Upper lobe of left lung (tissue), 6 donors: ENCODE data around the gene ADISSP. TPM values are rescaled to one million over a fixed set of nuclear protein-coding genes. Genes with fewer than 3 reads are reported as not detected.
A peak's percentile ranks its signal among the peaks of the same experiment; 100 is the strongest.

Source experiments
- ATAC-seq, 2 donors: fragments of 200-7000 bp; cut with Tn5 transposase; one replicate each; pipeline ENCODE4 v1.9.1; 2022; ENCODE audit warnings: mild to moderate bottlenecking in 2 of 2, moderate library complexity in 2 of 2; ENCODE audit not compliant: low FRiP score in 2 of 2
- DNase-seq, 2 donors: peaks; one replicate each; pipeline ENCODE4 v3.0.0-alpha.2; 2019 to 2020
- H3K27ac ChIP-seq, 4 donors: fragments of 200-600 bp; sonication (generic); one replicate each; pipeline ENCODE4 v1.5.1; 2016 to 2019
- H3K27me3 ChIP-seq, 4 donors: fragments of 200-600 bp; sonication (generic); one replicate each; pipeline ENCODE4 v1.5.1; 2017 to 2019
- H3K36me3 ChIP-seq, 4 donors: fragments of 200-600 bp; sonication (generic); one replicate each; pipeline ENCODE4 v1.5.1; 2016 to 2019
- H3K4me1 ChIP-seq, 4 donors: fragments of 200-600 bp; sonication (generic); one replicate each; pipeline ENCODE4 v1.5.1; 2018 to 2019
- H3K4me3 ChIP-seq, 4 donors: fragments of 200-600 bp; sonication (generic); one replicate each; pipeline ENCODE4 v1.5.1; 2017 to 2019; ENCODE audit warnings: mild to moderate bottlenecking in 2 of 4, moderate library complexity in 1 of 4
- H3K9me3 ChIP-seq, 4 donors: fragments of 200-600 bp; sonication (generic); one replicate each; pipeline ENCODE4 v1.5.1; 2018 to 2019
- EP300 ChIP-seq, 4 donors: sonication (generic); formaldehyde crosslinking; IDR thresholded peaks; one replicate each; pipeline ENCODE4 v1.5.1; 2017; ENCODE audit warnings: antibody characterized with exemption in 4 of 4, control low read depth in 2 of 4
- POLR2A ChIP-seq, 4 donors: fragments of 450-650 bp; IDR thresholded peaks; one replicate each; pipeline ENCODE4 v1.5.1; 2016 to 2017; ENCODE audit warnings: antibody characterized with exemption in 4 of 4, mild to moderate bottlenecking in 2 of 4
- POLR2AphosphoS5 ChIP-seq, 2 donors: sonication (generic); formaldehyde crosslinking; IDR thresholded peaks; one replicate each; pipeline ENCODE4 v1.5.1; 2017; ENCODE audit warnings: antibody characterized with exemption in 2 of 2
- WGBS, 2 donors: methylation state at CpG; one replicate each; pipeline ENCODE4 v1.1.5; 2017 to 2018; 5-methylcytosine and 5-hydroxymethylcytosine counted together
- total RNA-seq, 6 donors: library from RNA; depleted of rRNA in 4 of 6; stranded (reverse); fragments of >200 nt in 4 of 6; gene quantifications; one replicate each; pipeline versions ENCODE4 v1.1.0 to v1.2.1, GENCODE V29; 2016 to 2021
- TF ChIP-seq, protein P1 (sequence below), 6 experiments: fragments of 450-650 bp in 4 of 6; fragments of 200-600 bp in 2 of 6; sonication (generic) in 2 of 6; IDR thresholded peaks; one replicate each; pipeline ENCODE4 v1.5.1; 2016 to 2019; ENCODE audit warnings: antibody characterized with exemption in 6 of 6
- donor health status: DM: no; HTN: no; CAD: no; lungs with moderate emphysema.
- donor health status: DM: no; HTN: yes; CAD: no; lungs with severe emphysema.

ADISSP gene
- 10 to 100 TPM in 5 of 6 donors, 1 to 10 TPM in 1; 6.7 to 41.9 (median 39.1) TPM for total RNA-seq

DNA sequence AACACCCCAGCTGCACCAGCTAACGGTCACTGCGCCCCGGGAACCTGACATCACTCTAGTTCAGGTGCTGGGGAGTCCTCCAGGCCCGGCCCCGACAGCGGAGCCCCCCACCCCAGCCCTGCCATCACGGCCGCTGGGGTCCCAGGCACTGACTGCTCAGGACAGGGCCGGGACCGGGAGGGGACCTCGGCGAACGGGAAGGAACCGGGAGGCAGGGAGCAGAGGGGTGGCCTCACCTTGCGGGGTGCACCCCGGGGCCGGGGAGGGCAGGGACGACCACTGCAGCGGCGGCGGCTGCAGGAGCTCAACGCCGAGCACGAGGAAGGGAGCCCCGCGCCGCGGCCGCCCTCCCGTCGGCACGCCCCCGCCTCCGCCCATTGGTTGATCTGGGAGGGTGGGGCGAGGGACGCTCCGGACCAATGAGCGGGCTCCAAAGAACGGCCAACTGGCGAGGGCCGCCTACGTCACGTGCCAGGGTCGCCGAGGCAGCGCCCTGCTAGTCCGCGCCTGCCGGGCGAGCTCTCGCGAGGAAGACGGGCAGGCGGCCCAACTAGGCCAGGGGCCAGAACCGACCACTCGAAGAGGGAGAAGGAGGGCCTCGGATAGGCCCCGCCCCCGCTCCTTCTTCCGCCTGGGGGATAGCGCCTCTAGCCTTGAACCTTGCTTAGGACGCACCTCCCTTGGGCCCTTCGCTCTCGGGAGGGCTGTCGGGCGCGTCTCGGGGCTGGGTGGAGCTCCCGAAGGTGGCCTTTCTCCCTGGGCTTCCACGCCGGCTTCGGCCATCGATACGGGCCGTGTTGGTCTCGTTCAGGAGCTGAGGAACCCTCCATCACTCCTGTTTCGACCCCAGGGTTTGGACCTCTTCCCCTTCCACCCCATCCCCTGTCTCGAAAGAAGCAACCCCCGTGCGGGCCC is at the start of gene ADISSP:
Gene ADISSP (minus strand): TSS at position 327 of the 915 bp plus-strand sequence. CDS start 7,653 bp downstream, outside the sequence.
- H3K4me3 ChIP-seq, result peak within 1 kb of the TSS; percentile 70 to 87 (median 76)
- TF ChIP-seq, protein P1, sequence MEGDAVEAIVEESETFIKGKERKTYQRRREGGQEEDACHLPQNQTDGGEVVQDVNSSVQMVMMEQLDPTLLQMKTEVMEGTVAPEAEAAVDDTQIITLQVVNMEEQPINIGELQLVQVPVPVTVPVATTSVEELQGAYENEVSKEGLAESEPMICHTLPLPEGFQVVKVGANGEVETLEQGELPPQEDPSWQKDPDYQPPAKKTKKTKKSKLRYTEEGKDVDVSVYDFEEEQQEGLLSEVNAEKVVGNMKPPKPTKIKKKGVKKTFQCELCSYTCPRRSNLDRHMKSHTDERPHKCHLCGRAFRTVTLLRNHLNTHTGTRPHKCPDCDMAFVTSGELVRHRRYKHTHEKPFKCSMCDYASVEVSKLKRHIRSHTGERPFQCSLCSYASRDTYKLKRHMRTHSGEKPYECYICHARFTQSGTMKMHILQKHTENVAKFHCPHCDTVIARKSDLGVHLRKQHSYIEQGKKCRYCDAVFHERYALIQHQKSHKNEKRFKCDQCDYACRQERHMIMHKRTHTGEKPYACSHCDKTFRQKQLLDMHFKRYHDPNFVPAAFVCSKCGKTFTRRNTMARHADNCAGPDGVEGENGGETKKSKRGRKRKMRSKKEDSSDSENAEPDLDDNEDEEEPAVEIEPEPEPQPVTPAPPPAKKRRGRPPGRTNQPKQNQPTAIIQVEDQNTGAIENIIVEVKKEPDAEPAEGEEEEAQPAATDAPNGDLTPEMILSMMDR (IDR thresholded peaks at IDR 0.05), result peak in 1 of 6 experiments; percentile 17
- TF ChIP-seq POLR2A (IDR thresholded peaks at IDR 0.05), result peak in 2 of 4 donors; percentile 56 to 78
- TF ChIP-seq POLR2AphosphoS5 (IDR thresholded peaks at IDR 0.05), result peak; percentile 64 to 75
- TF ChIP-seq EP300 (IDR thresholded peaks at IDR 0.05), result no peak

DNA sequence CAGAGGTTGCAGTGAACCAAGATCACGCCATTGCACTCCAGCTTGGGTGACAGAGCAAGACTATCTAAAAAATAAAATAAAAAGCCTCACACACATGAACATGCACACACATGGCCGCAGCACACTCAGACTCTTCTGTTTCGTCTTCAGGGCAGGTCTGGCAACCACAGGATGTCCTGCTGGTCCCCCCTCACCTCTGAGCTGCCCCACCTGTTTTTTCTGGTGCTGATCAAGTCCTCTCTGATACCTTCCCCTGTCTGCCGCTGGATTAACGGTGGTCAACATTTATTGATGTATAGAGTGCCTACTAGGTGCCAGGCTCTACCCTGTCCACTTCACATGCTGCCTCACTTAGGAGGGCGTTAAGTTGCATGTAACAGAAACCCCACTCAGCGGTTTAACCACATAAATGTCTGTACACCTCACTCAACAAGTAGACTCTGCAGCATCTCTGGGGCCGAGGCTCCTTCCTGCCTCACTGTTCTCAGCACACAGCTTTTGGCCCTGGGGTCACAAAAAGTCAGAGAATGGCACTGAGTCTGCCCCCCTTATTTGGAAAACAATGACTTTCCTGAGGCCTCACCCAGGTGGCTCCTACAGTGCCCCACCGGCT is 48.3 kb upstream of the ADISSP start:
- Histone ChIP-seq H3K36me3 (no peaks in the 10 kb centered on the region), H3K9me3 (no peaks in the 10 kb centered on the region), H3K27ac (peak overlapping the region in 2 of 4 donors; percentile 5 to 44), H3K4me3 (no peak overlapping the region), H3K4me1 (peaks cover 39 to 55% (median 45%) of the 10 kb centered on the region in 4 donors), H3K27me3 (no peaks in the 10 kb centered on the region)
- no peak for DNase-seq
- 73 to 76% methylated on average over 7 to 9 of the region's 9 CpGs for WGBS, 2 donors
- ATAC-seq, result no peak
- TF ChIP-seq POLR2AphosphoS5 (IDR thresholded peaks at IDR 0.05) (no peak), POLR2A (IDR thresholded peaks at IDR 0.05) (no peak), EP300 (IDR thresholded peaks at IDR 0.05) (no peak)
- TF ChIP-seq, protein P1 (IDR thresholded peaks at IDR 0.05), result no peak

More for the DNA sequence above, at the start of gene ADISSP:
- H3K9me3 ChIP-seq, result no peaks in the 10 kb centered on the region
- peaks cover 24 to 48% (median 29%) of the 10 kb centered on the region in 4 donors for H3K4me1 ChIP-seq
- ATAC-seq, result peak; percentile 97
- 0 to 4% methylated on average over 11 to 50 of the region's 80 CpGs for WGBS, 2 donors
- peak within 1 kb of the TSS; percentile 83 to 93 (median 91) for H3K27ac ChIP-seq
- peak; percentile 99 for DNase-seq
- no peaks in the 10 kb centered on the region for H3K27me3 ChIP-seq
- no peaks in the 10 kb centered on the region for H3K36me3 ChIP-seq

DNA sequence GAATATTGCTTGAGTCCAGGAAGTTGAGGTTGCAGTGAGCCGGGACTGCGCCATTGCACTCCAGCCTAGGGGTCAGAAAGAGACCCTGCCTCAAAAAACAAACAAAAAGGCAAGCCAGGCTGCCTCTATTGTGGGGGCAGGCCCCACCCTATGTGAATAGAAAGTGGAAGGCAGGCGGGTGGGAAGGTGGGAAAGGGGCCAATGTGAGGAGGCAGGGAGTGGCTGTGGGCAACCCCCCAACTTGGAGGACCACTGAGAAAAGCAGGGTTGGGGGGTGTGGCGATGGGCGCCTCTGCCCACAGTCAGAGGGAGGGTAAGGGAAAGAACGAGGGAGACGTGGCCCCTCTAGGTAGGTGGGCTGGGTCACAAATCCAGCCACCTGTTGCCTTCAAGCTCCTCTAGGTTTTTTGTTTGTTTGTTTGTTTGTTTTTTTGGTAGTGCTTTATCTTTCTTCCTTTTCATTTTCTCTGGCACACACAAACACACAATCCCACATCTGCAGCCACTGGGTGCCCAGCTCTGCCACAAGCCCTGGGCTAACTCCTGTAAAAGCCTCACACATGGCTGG is 47.5 kb upstream of the ADISSP start:
- DNase-seq (no peak), ATAC-seq (no peak)
- H3K36me3 ChIP-seq, result no peaks in the 10 kb centered on the region
- no peak for TF ChIP-seq EP300 (IDR thresholded peaks at IDR 0.05)
- no peak for TF ChIP-seq POLR2AphosphoS5 (IDR thresholded peaks at IDR 0.05)
- TF ChIP-seq, protein P1 (IDR thresholded peaks at IDR 0.05), result no peak
- no peak for TF ChIP-seq POLR2A (IDR thresholded peaks at IDR 0.05)
- no peak overlapping the region for H3K27ac ChIP-seq
- peaks cover 44 to 63% (median 51%) of the 10 kb centered on the region in 4 donors for H3K4me1 ChIP-seq
- H3K4me3 ChIP-seq, result no peak overlapping the region
- 80 to 81% methylated on average over 7 of the region's 7 CpGs for WGBS, 2 donors
- no peaks in the 10 kb centered on the region for H3K9me3 ChIP-seq
- H3K27me3 ChIP-seq, result no peaks in the 10 kb centered on the region

DNA sequence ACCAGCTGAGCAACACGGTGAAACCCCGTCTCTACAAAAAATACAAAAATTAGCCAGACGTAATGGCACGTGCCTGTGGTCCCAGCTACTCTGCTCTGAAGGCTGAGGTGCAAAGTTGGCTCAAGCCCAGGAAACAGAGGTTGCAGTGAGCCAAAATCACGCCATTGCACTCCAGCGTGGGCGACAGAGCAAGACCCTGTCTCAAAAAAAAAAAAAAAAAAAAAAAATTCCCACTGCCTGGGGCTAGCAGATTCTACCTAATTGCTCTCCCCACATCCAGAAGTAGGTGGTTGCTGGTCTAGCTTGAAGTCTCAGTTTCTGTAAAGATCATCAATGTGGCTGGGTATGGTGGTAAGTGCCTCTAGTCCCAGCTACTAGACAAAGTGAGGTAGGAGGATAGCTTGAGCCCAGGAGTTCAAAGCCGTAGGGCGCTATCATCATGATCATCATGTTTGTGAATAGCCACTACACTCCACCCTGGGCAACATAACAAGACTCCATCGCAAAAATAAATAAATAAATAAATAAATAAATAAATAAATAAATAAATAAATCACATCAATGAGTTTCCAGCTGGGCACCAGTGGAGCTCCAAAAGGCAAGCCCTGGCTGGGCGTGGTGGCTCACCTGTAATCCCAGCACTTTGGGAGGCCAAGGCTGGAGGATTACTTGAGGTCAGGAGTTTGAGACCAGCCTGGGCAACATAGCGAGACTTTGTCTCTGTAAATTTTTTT is 46.5 kb upstream of the ADISSP start:
- DNase-seq, result no peak
- Histone ChIP-seq H3K27ac (peak overlapping the region in 3 of 4 donors; percentile 87 to 94 (median 93)), H3K4me3 (no peak overlapping the region), H3K36me3 (no peaks in the 10 kb centered on the region), H3K4me1 (peaks cover 40 to 58% (median 48%) of the 10 kb centered on the region in 4 donors), H3K27me3 (no peaks in the 10 kb centered on the region), H3K9me3 (no peaks in the 10 kb centered on the region)
- TF ChIP-seq POLR2A (IDR thresholded peaks at IDR 0.05), result no peak
- TF ChIP-seq, protein P1 (IDR thresholded peaks at IDR 0.05), result no peak
- TF ChIP-seq EP300 (IDR thresholded peaks at IDR 0.05), result no peak
- TF ChIP-seq POLR2AphosphoS5 (IDR thresholded peaks at IDR 0.05), result no peak
- ATAC-seq, result no peak
- 84 to 95% methylated on average over 12 of the region's 12 CpGs for WGBS, 2 donors
